Dermis blood vessel endothelial cell (primary cell): Measurements from ENCODE around the gene OR56B1. TPM values are rescaled to one million over a fixed set of nuclear protein-coding genes. Genes with fewer than 3 reads are reported as not detected.

Experiments used
- DNase-seq: peaks from one replicate; pipeline ENCODE4 v3.0.0; 2010
- total RNA-seq: library from RNA; depleted of rRNA; stranded (reverse); fragments of >200 nt; gene quantifications from 2 replicates; pipeline ENCODE4 v1.2.3, GENCODE V29; 2014

OR56B1 gene
- total RNA-seq, 1 donor from 2014 or later, result not detected

DNA sequence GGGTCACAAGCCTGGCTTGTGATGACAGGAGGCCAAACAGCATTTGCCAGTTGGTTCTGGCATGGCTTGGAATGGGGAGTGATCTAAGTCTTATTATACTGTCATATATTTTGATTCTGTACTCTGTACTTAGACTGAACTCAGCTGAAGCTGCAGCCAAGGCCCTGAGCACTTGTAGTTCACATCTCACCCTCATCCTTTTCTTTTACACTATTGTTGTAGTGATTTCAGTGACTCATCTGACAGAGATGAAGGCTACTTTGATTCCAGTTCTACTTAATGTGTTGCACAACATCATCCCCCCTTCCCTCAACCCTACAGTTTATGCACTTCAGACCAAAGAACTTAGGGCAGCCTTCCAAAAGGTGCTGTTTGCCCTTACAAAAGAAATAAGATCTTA, 843 bp downstream of the OR56B1 start:
- no peak for DNase-seq

DNA sequence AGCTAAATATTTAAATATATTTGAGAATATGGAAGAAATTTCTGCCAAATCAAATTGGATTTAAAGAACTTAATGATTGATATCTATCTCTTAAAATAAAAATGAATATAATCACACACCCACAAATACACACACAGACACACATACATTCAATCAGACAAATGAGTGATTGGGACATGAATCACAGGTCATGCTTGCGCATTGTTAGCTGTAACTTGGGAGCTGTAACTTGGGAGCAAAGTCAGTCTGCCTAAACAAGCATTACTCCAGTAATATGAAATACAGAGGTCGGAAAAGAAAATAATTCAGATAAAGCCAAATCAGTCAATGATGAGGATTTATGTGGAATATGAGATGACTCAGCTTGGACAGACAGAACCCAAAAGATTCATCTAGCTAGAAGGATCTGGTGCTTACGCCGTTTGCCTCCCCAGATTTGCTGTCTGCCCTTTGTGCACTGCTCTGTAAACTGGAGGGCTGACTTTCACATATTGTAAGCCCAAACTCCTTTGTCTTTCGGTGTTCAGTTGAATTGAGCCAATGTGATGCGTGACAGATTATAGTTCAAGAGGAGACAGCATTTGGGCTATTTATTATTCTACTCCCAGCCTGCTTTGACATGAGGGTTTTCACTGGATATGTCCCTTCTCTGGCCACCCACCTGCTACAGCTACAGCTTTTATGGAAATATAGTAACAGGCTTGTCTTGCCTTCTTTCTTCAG, 1.6 kb downstream of the OR56B1 start:
- no peak for DNase-seq

DNA sequence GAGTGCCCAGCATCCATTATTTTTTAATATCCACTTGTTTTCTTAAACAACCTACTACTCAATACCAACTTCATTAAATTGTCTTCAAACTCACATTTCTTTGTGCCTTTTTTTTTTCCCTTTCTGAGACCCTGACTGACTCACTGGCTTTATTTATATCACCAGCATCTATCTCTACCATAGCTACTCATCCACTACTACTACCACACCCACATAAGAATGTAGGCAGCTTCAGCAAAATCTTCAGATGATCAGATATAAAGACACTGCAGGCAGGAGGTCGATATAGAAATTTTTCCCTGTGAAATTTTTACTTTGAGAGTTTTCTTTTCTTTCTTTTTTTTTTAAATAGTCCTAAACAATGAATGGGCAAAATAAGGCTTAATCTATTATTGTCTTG, 2.2 kb downstream of the OR56B1 start:
- DNase-seq, result no peak

DNA sequence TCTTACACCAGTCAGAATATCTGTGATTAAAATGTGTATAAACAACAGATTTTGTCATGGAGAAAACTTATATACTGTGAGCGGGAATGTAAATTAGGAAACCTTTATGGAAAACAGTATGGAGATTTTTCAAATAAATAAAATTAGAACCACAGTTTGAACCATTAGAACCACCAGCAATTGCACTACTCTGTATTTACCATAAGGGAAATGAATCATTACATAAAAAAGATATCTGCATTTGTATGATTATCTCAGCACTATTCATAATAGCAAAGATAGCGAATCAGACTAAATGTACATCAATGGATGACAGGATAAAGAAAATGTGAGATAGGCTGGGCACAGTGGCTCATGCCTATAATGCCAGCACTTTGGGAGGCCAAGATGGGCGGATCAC, 10.4 kb downstream of the OR56B1 start:
- DNase-seq, result no peak

DNA sequence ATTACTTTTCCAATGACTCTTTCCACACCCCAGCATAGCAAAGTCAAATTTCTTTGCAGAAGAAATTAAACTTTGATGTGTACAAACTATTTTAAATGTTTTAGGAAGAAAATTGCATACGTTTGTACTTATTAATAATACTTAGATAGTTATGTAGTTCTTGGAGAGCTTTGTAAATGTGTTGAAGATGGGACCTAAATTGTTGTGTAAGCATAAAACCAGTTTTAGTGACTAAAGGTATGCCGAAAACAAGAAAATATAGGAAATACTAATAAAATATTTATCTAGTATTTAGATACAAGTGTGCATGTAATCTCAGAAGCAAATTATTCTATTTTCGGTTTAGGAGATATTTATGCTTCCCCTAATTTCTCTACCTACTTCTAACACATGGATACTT, 13.6 kb downstream of the OR56B1 start:
- no peak for DNase-seq

DNA sequence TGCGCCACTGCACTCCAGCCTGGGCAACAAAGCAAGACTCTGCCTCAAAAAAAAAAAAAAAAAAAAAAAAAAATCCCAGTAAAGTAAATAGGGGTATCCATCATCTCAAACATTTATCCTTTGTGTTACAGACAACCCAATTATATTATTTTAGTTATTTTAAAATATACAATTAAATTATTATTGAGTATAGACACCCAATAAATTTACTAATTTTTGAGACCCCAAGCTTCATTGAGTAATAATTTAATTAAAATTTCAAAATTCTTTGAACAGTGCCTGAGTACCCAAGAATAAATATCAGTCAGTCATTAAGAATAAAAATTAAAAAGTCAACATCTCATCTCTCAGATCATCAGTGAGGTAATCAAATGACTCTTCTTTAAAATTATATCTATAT, 17.7 kb downstream of the OR56B1 start, which contains the start of gene OR52N4:
Gene OR52N4, plus strand, starts transcription at position 301 of the 400 bp plus-strand sequence. CDS start 498 bp downstream, outside the sequence.
- DNase-seq, result no peak

DNA sequence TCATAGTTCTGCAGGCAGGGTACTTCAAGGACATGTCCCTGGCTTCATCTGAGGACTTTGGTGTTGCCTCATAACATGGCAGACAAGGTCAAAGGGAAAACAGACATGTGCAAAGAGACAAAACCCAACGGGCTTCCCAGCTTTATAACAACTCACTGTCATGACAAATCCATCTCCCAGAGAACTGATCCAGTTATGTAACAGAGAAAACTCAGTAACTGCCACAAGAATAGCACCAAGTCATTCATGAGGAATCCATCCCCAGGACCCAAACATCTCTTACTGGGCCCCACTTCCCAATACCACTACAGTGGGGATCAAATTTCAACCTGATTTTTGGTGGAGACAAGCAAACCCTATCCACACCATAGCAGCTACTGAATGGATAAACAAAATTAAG, 30.8 kb downstream of the OR56B1 start:
- DNase-seq, result no peak

DNA sequence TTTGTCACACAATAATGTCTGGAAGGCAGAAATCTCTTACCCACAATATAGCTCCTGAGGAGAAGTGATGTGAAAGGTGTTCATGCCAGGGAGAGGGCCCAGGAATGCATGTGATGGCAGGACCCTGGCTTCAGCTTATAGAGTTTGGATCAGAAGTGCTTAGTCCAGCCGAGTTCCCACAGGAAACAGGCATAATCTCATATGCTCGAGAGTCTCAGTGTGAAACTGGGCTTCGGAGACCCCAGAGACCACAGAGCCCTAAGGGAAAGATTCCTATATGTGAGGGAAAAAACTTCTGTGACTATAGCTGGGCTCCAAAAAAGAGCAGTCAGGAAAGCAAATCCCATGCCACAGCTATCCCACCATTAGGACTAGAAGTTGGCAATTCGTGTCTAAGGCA, 47.0 kb downstream of the OR56B1 start, which contains the start of gene OR52N5:
Gene OR52N5, minus strand, starts transcription at position 101 of the 400 bp plus-strand sequence. CDS start 4,721 bp downstream, outside the sequence.
- no peak for DNase-seq

Other genes starting within 250 kb of the OR56B1 start
- not detected in 2 replicates for gene OR52D1, start 247.8 kb upstream of the OR56B1 start, total RNA-seq
- gene UBQLN3, start 226.5 kb upstream of the OR56B1 start, total RNA-seq, result not detected in 2 replicates
- 0.05 TPM in 1 of 2 replicates, not detected in the other for gene UBQLNL, start 219.7 kb upstream of the OR56B1 start, total RNA-seq
- not detected in 2 replicates for gene OR52H1, start 187.9 kb upstream of the OR56B1 start, total RNA-seq
- not detected in 2 replicates for gene OR52B6, start 155.6 kb upstream of the OR56B1 start, total RNA-seq
- gene TRIM6, start 139.8 kb upstream of the OR56B1 start, total RNA-seq, result 1.0 and 3.3 TPM in 2 replicates
- 16.3 and 17.0 TPM in 2 replicates for gene TRIM34, start 111.4 kb upstream of the OR56B1 start, total RNA-seq
- 83.0 and 86.6 TPM in 2 replicates for gene TRIM5, start 51.4 kb upstream of the OR56B1 start, total RNA-seq
- 133 and 143 TPM in 2 replicates for gene TRIM22, start 46.7 kb upstream of the OR56B1 start, total RNA-seq
- gene OR52N4, start 17.8 kb downstream of the OR56B1 start, total RNA-seq, result 0.17 TPM in 1 of 2 replicates, not detected in the other
- gene OR52N5, start 46.9 kb downstream of the OR56B1 start, total RNA-seq, result not detected in 2 replicates
- not detected in 2 replicates for gene OR52N1, start 54.8 kb downstream of the OR56B1 start, total RNA-seq
- not detected in 2 replicates for gene OR52N2, start 72.5 kb downstream of the OR56B1 start, total RNA-seq
- not detected in 2 replicates for gene OR52E6, start 105.4 kb downstream of the OR56B1 start, total RNA-seq
- gene OR52E8, start 121.2 kb downstream of the OR56B1 start, total RNA-seq, result not detected in 2 replicates
- gene OR52E4, start 144.2 kb downstream of the OR56B1 start, total RNA-seq, result not detected in 2 replicates
- not detected in 2 replicates for gene OR52E5, start 156.8 kb downstream of the OR56B1 start, total RNA-seq
- gene OR56A3, start 205.8 kb downstream of the OR56B1 start, total RNA-seq, result not detected in 2 replicates
- not detected in 2 replicates for gene OR56A5, start 232.0 kb downstream of the OR56B1 start, total RNA-seq